GM11168 (cell line): ENCODE results near the gene HYAL3.
"Not testable (repeated sequence)": the region's sequence is repeated elsewhere in the genome, so short reads cannot be mapped to it uniquely, and the experiment has no call there.

Experiments used
- in situ Hi-C: fragments of 300-500 bp; cut with MboI; formaldehyde crosslinking; loops from one replicate; pipeline ENCODE4 v1.12.0; 2022; ENCODE audit warnings: low sequenced_read_pairs; ENCODE audit not compliant: unreplicated experiment

HYAL3 gene

DNA sequence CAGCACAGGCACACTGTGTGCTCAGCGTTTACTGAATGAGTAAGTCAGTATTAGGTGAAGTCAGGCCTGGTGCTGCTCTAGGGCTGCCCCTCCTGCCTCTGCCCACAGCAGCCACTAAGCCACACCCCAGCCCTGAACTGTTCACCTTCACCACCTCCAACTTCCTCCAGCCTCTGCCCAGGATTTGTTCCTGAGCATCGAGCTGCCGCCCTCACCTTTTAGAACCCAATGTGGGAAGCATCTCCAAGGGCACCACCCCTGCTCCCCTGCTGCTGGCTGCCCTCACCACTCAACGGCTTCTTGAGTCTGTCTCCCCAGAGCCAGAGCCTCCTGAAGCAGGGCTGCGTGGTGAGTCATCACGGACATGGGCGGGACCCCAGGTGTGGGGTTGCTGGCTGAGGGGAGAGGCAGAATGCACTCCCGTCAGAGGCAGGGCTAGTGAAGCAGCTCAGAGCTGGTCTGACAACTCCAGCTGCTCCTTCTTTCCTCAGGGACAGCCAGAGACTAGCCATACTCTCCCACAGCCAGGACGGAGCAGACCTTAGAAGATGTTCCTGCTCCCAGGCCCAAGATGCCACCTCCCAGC, 17.5 kb upstream of the HYAL3 start:
- in situ Hi-C loops = no loop called here

DNA sequence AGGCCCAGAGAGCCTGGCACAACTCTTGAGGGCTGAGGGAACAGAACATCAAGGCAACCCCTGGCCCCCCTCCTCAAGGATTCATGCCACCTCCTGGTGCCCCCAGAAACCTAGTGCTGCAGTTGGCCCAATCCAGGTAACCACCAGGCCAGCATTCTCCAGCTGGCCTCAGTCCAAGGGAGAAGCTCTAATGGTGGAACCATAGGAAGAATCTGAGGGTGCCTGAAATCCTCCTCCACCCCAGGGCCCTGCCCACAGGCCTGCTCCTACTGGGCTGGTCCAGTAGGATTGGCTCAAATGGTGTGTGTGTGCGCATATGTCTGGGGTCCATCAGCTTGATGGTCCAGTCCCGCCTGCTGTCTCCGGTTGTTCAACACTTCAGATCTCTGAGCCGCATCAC, 15.6 kb upstream of the HYAL3 start:
- in situ Hi-C loops = no loop called here

- in situ Hi-C loops = no loop called here
These were observed 15.1 kb upstream of the HYAL3 start for GRCh38 chr3:50314342-50314741.

- in situ Hi-C loops = not testable (repeated sequence)
These were observed 12.8 kb upstream of the HYAL3 start for GRCh38 chr3:50312041-50312440.

DNA sequence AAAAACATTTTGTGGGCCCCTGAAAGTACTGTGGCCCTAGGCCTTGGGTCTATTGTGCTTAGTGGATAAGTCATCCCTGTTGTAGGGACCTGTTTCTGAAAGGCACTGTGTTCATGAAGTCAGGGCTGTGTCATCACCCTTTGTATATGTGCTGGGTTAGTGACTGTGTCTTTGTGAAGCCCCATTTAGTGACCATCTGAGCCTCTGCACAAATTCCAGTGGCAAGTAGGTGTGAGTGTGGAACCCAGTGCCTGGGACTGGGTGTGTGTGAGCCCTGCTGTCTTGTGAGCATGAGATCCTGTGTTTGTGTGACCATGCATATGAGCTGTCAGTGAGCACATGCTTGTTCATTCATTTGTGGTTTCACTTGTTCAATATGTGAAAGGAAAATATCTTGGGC, 5.4 kb upstream of the HYAL3 start:
- in situ Hi-C loops = no loop called here

GRCh38 chr3:50303013-50303815, 4.0 kb upstream of the HYAL3 start, which contains the start of gene HYAL1:
Gene HYAL1, minus strand, starts transcription at chr3:50303574. Its CDS starts 618 bp downstream, at chr3:50302956.
- in situ Hi-C loops = no loop called here

DNA sequence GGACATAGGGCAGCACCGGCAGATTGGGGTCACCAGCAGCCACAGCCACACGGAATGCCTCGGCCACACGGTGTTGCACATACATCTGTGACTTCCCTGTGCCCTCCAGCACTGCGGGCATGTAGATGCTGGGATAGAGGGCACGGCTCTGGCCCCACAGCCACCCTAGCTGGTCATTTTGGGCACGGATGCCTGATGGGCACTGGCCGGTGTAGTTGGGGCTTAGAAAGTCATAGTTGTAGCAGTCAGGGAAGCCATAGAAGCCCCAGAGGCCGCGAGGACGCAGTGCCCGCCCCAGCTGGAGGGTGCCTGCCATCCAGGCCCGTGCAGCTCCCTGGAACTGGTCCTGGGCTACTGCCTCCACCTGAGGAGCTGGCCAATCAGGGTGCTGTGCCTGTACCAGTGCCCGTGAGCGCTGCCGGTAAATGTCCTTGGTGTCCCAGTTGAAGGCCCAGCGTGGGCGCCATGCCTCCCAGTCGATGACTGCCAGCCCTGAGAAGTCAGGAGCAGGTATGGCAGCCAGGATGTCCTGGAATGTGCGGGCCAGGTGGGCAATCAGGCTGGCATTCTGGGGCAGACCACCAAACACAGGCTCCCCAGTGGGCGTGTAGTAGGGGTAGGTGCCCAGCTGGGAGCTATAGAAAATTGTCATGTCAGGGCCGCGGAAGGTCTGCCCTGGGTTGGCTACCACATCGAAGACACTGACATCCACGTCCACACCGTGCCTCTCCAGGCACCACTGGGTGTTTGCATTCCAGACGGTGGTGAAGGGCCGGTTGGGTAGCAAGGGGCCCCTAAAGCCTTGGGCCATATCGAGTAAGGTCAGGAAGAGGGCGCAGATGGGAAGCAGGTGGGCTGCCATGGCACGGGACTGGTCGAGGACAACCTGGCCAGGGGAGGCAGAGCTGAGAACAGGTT, 3.1 kb upstream of the HYAL3 start:
- in situ Hi-C loops = no loop called here

- in situ Hi-C loops = no loop called here
These were observed 1.6 kb upstream of the HYAL3 start for GRCh38 chr3:50300681-50301254.

GRCh38 chr3:50299929-50300680, 900 bp upstream of the HYAL3 start:
- in situ Hi-C loops = no loop called here

- in situ Hi-C loops = no loop called here
These were observed 378 bp upstream of the HYAL3 start for GRCh38 chr3:50299638-50299928.

- in situ Hi-C loops = no loop called here
These were observed 1.1 kb downstream of the HYAL3 start for GRCh38 chr3:50297896-50298725.

DNA sequence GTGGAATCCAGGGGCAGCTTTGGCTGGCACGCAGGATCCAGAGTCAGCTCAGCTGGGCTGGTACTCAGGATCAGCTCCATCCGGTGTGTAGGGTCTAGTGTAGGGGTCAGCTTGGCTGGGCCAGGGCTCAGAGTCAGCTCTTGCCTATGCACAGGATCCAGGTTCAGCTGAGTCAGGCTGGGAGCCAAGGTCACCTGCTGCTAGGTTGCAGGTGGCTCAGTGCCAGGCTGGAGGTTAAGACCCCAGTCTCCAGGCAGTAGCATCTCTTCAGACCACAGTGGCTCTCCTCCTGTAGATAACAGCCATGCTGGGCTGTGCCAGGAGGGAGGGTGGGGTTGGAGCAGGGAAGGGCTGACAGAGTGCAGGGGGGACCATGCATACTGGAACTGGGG, 1.8 kb downstream of the HYAL3 start:
- in situ Hi-C loops = no loop called here

GRCh38 chr3:50296721-50297383, 2.4 kb downstream of the HYAL3 start:
- in situ Hi-C loops = no loop called here

- in situ Hi-C loops = no loop called here
These were observed 3.4 kb downstream of the HYAL3 start for GRCh38 chr3:50295553-50296431.

- in situ Hi-C loops = no loop called here
These were observed 4.5 kb downstream of the HYAL3 start for GRCh38 chr3:50294492-50295403.

DNA sequence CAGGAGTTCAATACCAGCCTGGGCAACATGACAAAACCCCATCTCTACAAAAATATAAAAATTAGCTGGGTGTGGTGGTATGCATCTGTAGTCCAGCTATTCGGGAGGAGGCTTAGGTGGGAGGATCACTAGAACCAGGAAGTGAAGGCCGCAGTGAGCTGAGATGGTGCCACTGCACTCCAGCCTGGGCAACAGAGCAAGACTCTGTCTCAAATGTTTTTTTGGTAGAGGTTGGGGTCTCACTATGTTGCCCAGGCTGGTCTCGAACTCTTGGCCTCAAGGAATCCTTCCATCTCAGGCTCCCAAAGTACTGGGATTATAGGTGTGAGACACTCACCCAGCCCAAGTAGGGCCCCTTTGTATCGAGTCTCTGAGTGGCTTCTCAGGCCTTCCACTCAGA, 5.1 kb downstream of the HYAL3 start:
- in situ Hi-C loops = no loop called here
